GM23248 (cell line): Measurements from ENCODE around the gene AGAP2.

Experiments used
- EZH2 ChIP-seq: fragments of 200-600 bp; sonication (generic); IDR thresholded peaks from 2 replicates; pipeline ENCODE4 v1.6.1; 2018; ENCODE audit warnings: antibody characterized with exemption, mild to moderate bottlenecking; ENCODE audit not compliant: insufficient read depth, poor library complexity, severe bottlenecking
- EZH2phosphoT487 ChIP-seq: fragments of 200-600 bp; sonication (generic); IDR thresholded peaks from 2 replicates; pipeline ENCODE4 v1.6.1; 2018; ENCODE audit warnings: antibody characterized with exemption, moderate library complexity, mild to moderate bottlenecking, low read depth; ENCODE audit not compliant: insufficient read depth

- TF ChIP-seq EZH2phosphoT487 = no peak
- no peak for TF ChIP-seq EZH2
These were observed 22.2 kb downstream of the AGAP2 start for GRCh38 chr12:57716305-57716704.
